Measurements from ENCODE around the gene CEP83.

Gene CEP83

GRCh38 chr12:94305130-94305957 lies 154.3 kb downstream of the CEP83 start:
- DNase-seq (ENCODE audit: low read depth): no peak

- DNase-seq (ENCODE audit: low read depth): no peak
Observed at GRCh38 chr12:94304566-94305061, 155.1 kb downstream of the CEP83 start.

- DNase-seq (ENCODE audit: low read depth): no peak
Observed at GRCh38 chr12:94304012-94304411, 155.7 kb downstream of the CEP83 start.

GRCh38 chr12:94299846-94300245 lies 159.8 kb downstream of the CEP83 start:
- DNase-seq (ENCODE audit: low read depth): no peak

GRCh38 chr12:94297876-94298505 lies 161.7 kb downstream of the CEP83 start:
- no peak for DNase-seq (ENCODE audit: low read depth)

- no peak for DNase-seq (ENCODE audit: low read depth)
Observed at GRCh38 chr12:94297096-94297699, 162.5 kb downstream of the CEP83 start.

- no peak for DNase-seq (ENCODE audit: low read depth)
Observed at GRCh38 chr12:94290353-94290752, 169.3 kb downstream of the CEP83 start.

- no peak for DNase-seq (ENCODE audit: low read depth)
Observed at GRCh38 chr12:94289461-94290312, 170.0 kb downstream of the CEP83 start.

GRCh38 chr12:94287245-94287628 lies 172.4 kb downstream of the CEP83 start:
- no peak for DNase-seq (ENCODE audit: low read depth)

GRCh38 chr12:94286583-94287244 lies 173.0 kb downstream of the CEP83 start:
- no peak for DNase-seq (ENCODE audit: low read depth)

GRCh38 chr12:94285943-94286582 lies 173.6 kb downstream of the CEP83 start:
- DNase-seq (ENCODE audit: low read depth): no peak

- no peak for DNase-seq (ENCODE audit: low read depth)
Observed at GRCh38 chr12:94284859-94285258, 174.8 kb downstream of the CEP83 start.

GRCh38 chr12:94284046-94284445 lies 175.6 kb downstream of the CEP83 start:
- DNase-seq (ENCODE audit: low read depth): no peak

GRCh38 chr12:94282675-94283074 lies 177.0 kb downstream of the CEP83 start:
- DNase-seq (ENCODE audit: low read depth): no peak

GRCh38 chr12:94280063-94280462 lies 179.6 kb downstream of the CEP83 start:
- DNase-seq (ENCODE audit: low read depth): no peak

GRCh38 chr12:94277426-94278000 lies 182.2 kb downstream of the CEP83 start:
- no peak for DNase-seq (ENCODE audit: low read depth)

- DNase-seq (ENCODE audit: low read depth): no peak
Observed at GRCh38 chr12:94276725-94277124, 182.9 kb downstream of the CEP83 start.

- DNase-seq (ENCODE audit: low read depth): no peak
Observed at GRCh38 chr12:94273272-94273671, 186.4 kb downstream of the CEP83 start.

GRCh38 chr12:94272280-94272679 lies 187.4 kb downstream of the CEP83 start:
- no peak for DNase-seq (ENCODE audit: low read depth)

- no peak for DNase-seq (ENCODE audit: low read depth)
Observed at GRCh38 chr12:94271351-94271750, 188.3 kb downstream of the CEP83 start.

Measured in stimulated activated CD8-positive, alpha-beta memory T cell treated with anti-CD3 and anti-CD28 coated beads, Interleukin-12 subunit alpha, Interleukin-12 subunit beta, amount 100 ng/mL, for 1 hour (primary cell).